HG03342 (cell line): Measurements from ENCODE around the gene UBP1.

Source experiments
- ATAC-seq: cut with Tn5 transposase; IDR thresholded peaks from one replicate; pipeline ENCODE4 v1.9.1; 2021; ENCODE audit warnings: mild to moderate bottlenecking, moderate library complexity; ENCODE audit not compliant: unreplicated experiment

The UBP1 gene

GRCh38 chr3:33392144-33392543 lies 48.1 kb downstream of the UBP1 start:
- no peak for ATAC-seq

- no peak for ATAC-seq
Observed at GRCh38 chr3:33391255-33391995, 48.8 kb downstream of the UBP1 start.

GRCh38 chr3:33389908-33390307 lies 50.3 kb downstream of the UBP1 start:
- ATAC-seq = no peak

GRCh38 chr3:33388374-33389100 lies 51.7 kb downstream of the UBP1 start:
- no peak for ATAC-seq

GRCh38 chr3:33386631-33387030 lies 53.6 kb downstream of the UBP1 start:
- no peak for ATAC-seq

- no peak for ATAC-seq
Observed at GRCh38 chr3:33385423-33385822, 54.8 kb downstream of the UBP1 start.

- no peak for ATAC-seq
Observed at GRCh38 chr3:33383951-33384350, 56.3 kb downstream of the UBP1 start.

GRCh38 chr3:33380653-33381052 lies 59.6 kb downstream of the UBP1 start:
- ATAC-seq = no peak

- no peak for ATAC-seq
Observed at GRCh38 chr3:33377931-33378330, 62.3 kb downstream of the UBP1 start.

- ATAC-seq = no peak
Observed at GRCh38 chr3:33377489-33377888, 62.7 kb downstream of the UBP1 start.

GRCh38 chr3:33373082-33373437 lies 67.1 kb downstream of the UBP1 start:
- ATAC-seq = no peak

GRCh38 chr3:33372218-33373081 lies 67.8 kb downstream of the UBP1 start:
- ATAC-seq = peak; percentile 71

GRCh38 chr3:33364531-33365128 lies 75.6 kb downstream of the UBP1 start:
- ATAC-seq = no peak

- ATAC-seq = no peak
Observed at GRCh38 chr3:33364060-33364459, 76.1 kb downstream of the UBP1 start.

GRCh38 chr3:33363113-33363800 lies 76.9 kb downstream of the UBP1 start:
- no peak for ATAC-seq

- no peak for ATAC-seq
Observed at GRCh38 chr3:33360136-33360825, 79.9 kb downstream of the UBP1 start.

GRCh38 chr3:33358172-33358781 lies 81.9 kb downstream of the UBP1 start:
- no peak for ATAC-seq

- ATAC-seq = no peak
Observed at GRCh38 chr3:33355611-33356010, 84.6 kb downstream of the UBP1 start.

GRCh38 chr3:33339758-33340157 lies 100.4 kb downstream of the UBP1 start:
- ATAC-seq = no peak
